Fibroblast of skin of abdomen (primary cell): ENCODE data around the gene ARHGEF4. TPM values are rescaled to one million over a fixed set of nuclear protein-coding genes. Genes with fewer than 3 reads are reported as not detected.

Experiments
- DNase-seq: peaks from one replicate; pipeline ENCODE4 v3.0.0-alpha.2; 2013
- polyA plus RNA-seq, 2 experiments: library from polyadenylated mRNA; unstranded; fragments of 120-200 nt; gene quantifications; one replicate each; pipeline ENCODE4 v1.2.1, GENCODE V29; 2013; ENCODE audit not compliant: insufficient read length in 2 of 2

The ARHGEF4 gene, protein sequence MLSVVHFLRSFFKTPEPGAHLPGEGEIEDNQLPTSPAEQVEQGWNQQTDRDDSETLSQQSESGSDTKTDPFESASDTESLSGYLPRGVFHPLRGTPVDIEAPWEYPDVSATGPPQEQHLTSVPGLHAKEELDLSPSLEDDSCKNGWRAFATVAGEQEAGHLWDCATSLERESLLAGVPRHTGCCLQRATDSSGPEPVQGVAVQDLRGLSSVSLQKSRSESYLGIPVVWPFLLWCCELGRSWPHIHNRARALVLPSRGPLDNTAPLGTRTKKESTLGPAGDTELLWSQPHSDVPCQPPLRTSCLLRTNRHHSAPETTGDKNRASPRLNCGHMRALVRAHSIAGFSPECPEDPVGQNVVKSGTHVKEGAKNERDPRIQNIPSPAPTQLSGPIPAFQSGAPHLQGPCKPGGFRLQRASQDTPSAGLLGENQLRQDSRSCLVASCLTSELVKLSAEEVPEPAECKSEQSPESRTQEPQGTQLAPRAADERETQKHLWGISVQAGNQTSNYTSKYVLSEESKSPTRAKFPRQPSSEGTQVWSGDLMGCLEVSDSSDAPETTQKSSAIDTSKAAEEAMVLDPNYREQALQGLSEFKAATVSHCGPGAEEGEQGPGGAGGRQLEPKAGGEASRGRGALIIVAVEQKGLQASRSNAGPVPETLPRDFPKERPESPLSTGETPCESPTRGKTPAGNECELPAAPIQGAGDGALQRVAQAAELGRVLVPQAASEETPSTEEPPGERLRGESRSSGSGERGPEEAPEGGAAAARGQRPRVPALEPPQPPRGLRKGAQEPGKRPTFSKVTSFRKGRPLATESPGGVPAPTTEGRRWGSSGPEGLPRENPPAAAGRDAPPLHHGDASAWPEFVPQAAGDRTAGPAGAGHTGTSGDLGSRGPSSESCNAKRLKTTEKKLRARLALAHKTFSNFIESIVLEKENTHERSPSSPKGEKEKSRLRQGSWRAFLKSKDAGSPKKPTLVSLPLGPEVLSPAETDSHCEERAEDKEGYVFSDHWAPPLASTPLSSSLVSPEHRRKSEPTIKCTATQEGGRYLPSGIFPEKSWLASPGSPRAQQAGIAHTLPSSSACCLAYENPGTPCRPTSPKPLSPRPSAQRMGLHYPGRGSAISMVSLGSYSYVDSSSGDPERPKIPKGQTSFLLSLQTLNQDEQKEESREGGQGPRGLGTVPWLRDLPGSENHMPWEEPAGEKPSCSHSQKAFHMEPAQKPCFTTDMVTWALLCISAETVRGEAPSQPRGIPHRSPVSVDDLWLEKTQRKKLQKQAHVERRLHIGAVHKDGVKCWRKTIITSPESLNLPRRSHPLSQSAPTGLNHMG (N-terminal part only)
- polyA plus RNA-seq (2013, experiment 1 of 2; ENCODE audit: insufficient read length) = 3.7 TPM
- polyA plus RNA-seq (2013, experiment 2 of 2; ENCODE audit: insufficient read length) = 3.8 TPM

DNA sequence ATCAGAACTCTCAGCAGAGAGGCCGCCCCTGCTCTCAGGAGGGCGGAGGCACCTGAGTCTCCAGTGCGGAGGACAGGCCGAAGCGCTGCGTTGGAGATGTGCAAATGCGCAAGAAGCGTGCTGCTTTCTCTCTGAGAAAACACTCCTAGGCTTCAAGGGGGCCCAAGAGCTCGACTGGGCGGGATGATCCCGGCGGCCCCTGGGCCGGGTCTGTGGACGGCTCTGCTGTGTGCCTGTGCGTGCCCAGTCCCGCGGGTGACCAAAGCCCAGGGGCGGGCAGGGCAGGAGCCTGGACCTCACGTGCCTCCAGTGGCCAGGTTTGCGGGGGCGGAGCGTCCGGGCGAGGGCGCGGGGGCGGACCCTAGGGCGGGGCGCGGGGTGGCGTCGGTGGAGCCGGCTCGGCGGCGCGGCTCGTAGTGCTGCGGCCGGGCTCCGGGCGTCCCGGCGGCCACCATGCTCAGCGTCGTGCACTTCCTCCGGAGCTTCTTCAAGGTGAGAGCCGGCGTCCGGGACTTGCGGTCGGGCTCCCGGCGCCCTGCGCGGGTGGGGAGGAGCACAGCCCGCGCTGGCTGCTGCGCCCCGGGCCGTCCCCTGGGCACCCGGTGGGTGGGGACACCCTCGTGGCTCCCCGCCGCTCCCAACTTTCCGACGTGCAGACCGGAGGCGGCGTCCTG is at the start of gene ARHGEF4:
ARHGEF4 (plus strand) TSS at position 414 of the 674 bp plus-strand sequence; CDS start at position 454, 40 bp downstream.
- no peak for DNase-seq

DNA sequence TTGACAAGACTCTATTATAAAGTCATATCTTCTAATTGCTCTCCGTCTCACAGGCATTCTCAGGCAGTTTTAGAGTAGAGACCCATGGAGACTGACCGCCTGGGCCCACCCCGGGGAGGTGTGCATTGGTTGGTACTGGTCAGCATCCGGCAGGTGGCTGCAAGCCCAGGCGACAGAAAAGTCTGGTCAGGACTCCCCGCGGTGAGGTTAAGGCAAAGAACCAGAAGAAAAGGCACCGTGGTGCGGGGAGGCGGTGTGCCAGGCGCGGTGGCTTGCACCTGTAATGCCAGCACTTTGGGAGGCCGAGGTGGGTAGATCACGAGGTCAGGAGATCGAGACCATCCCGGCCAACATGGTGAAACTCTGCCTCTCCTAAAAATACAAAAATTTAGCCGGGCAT is 48.9 kb upstream of the ARHGEF4 start:
- DNase-seq = no peak

DNA sequence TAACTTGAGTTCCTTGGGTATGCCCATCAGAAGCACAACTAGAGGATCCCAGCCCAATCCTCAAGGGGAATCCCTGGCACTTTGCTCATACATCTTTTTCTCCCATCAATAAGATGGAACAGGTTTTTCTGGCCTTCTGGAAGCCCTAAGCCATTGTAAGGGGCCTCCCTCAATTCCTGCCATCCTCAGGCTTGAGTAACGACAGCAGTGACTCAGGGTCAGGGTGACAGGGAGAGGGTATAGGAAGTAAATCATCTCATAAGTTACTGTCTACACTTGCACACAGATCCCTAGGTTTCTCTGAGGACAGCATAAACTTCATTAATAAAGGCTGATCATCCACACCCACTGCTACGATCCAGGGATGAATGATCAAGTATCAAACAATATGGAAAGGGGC is 46.4 kb upstream of the ARHGEF4 start:
- no peak for DNase-seq

DNA sequence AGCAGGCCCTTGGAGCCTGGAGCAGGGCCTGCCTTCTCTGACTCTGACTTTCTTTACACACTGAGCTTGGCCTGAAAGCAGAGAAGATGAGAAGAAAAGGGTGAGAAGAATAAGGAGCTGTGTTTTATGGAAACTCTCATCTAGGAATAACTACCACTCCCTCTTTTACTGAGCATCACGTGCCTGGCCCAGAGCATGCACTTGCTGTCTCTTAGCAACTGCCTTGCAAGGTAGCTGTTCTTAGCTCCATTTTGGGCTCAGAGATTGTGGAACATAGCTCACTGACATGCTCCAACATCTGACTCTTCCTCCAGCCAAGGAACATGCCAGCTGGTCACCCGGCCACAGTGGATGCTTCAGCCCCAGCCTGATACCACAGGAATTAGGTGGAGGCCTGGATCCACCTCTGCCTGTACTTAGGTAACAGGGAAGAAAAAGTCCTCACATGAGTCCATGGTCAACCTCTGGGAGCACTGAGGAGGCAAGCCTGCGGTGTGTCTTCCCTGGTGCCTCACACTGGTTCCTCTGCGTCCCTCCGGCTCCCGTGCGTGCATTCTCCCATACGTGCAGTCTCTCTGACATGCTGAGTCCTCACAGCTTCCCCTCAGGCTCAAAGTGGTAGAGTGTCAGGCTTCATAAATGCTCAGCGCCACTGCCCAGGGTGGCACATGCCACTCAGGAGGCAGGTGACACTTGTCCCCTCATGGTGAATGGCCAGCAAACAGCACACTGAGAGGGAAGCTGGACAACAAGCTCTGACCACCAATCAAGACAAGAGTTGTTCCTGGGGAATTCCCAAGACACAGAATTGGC is 45.7 kb upstream of the ARHGEF4 start:
- no peak for DNase-seq

DNA sequence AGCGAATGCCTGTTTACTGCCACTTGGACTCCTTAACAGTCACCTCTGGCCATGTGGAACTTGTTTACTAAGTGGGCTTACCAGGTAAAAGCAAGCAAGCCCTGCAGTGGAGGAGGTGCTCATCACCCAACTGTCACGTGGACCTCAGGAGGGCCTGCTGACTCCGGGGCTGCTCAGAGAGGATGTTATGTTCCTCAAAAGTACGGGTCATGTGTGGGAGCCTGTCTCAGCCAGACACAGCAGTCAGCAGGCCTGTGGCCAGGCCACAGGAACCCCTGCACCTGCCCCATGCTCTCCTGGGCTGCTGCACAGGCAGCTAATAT is 45.1 kb upstream of the ARHGEF4 start:
- DNase-seq = no peak

DNA sequence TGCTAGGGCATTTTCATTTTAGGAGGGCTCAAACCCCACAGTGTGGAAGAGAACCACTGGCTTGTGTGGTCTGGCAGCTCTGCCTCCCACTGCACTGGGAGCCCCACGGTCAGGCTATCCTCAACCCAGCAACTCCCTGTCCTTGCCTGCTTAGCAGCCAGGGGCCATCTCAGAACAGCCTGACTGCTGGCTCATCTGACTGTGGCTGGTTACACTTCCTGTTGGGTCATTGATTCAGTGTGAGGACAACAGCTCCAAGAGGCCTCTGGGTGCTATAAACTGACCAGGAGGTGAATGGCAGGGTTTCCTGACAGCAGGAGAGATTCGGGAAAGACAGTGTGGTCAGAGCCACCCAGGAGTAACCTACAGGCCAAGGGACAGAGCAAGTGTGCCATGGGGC is 41.3 kb upstream of the ARHGEF4 start:
- no peak for DNase-seq

DNA sequence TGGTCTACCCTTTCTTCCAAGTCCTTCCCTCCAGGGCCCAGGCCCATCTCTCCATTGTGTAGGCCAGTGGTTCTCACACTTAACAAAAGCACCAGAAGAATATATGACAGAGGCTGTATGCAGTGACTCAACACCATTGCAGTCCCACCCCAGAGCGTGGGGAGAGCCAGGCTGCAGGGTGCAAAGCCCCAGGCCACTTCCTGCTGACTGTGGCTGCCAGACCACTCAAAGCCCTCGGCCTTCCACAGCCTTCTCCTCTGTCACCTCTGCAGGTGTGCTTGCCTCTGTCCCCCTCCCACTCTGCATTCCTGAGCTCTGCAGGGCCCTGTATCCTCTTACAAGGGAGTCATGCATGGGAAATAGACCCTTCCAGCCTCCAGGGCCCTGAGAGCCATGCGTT is 40.4 kb upstream of the ARHGEF4 start:
- DNase-seq = no peak

DNA sequence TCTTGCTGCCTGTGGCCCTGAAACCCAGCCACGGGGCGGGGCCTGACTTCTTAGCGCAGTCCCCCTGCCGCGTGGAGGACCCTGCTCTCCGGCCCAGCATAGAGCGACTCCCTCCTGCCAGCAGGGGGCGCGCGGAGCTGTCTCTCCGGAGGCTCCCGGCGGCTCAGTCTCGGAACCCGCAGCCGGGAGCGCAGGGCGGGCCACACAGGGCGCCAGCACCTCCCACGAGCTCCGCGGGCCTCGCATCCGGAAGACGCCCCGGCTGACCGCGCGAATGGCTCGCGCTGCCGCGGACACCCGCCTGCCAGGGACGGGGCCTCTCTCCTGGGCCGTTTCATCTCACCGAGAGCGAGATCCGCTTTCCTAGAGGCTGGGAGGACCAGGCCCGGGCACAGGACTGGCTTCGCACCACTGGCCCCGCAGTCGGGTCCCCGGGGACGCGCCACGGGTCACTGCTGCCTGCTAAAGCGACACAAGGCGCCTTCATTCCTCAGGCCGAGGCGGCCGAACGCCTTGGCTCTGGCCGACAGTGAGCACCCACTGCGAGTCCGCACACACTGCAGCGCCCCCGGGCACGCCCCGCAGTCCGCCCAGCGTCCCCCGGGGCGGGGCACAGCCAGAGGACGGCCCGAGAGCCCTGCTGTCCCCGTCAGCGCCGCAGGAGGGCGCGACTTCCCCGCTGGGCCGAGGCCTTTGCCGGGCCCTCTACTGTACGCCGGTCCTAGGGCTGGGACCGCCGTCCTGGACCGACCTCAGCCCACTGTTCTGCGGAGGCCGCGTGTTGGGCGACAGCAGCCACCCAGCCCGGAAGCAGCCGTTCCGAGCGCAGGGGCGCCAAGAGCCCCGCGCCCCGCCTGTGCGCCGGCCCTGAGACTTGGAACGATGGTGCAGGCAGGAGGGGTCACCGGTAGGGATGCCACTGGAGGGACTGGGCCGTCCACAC is 39.0 kb upstream of the ARHGEF4 start:
- peak; percentile 85 for DNase-seq

DNA sequence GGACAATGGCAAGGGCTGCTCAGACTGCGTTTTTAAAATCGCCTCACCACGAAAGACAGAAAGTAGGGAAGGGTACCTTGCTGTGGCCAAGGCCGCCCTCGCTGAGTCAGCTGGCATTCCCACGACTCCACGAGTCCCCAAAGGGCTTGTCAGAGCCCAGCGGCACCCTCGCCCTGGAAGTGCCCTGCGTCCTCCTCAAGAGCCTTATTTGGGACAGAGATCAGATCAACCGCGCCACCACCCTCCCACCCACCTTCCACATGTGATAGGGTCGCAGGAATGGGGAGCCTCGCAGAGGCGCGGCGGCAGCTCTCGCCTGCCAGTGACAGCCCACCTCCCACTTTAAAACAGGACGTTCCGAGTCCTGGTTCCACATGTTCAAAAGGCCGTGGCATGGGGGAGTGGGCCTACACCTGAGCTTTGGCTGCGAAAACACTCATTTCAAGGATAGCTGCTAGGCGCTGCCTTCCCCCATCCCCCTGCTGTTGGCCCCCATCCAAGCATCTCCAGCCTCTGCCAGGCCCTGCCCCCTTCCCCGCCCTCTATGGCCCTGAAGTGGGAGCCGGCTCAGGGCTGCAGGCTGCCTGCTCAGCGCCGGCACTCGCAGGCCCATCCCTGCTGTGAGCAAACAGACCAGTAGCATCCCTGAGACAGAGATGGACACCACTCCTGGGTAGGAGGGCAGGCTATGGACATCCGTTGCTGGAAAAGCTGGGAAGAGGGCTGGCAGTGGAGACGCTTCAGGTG is 38.1 kb upstream of the ARHGEF4 start:
- DNase-seq = peak; percentile 18

DNA sequence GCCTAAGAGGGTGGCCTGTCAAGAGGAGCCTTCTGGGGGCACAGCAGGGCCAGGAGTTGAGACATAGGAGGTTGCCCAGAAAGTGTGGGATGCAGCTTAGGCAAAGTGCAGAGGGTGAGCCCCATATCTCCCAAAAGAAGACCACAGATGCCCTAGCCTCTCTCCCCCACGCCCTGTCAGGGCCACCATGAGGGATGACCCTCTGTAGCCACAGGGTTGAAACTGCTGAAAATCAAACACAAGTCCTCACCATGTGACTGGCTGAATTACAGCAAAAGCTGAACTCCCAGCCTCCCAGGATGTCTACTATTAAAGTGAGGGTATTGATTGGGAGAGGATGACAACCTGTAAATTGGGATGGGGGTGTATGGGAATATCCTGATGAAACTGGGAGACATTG is 37.4 kb upstream of the ARHGEF4 start:
- no peak for DNase-seq

DNA sequence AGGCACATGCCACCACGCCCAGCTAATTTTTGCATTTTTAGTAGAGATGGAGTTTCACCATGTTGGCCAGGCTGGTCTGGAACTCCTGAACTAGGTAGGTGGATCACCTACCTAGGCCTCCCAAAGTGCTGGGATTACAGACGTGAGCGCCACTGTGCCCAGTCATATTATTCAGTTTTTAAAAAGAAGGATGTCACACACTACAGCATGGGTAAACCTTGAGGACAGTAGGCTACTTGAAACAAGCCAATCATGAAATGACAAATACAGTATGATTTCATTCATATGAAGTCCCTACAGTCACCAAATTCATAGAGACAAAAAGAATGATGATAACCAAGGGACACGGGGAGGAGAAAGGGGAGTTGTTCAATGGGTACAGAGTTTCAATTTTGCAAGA is 31.1 kb upstream of the ARHGEF4 start:
- no peak for DNase-seq

DNA sequence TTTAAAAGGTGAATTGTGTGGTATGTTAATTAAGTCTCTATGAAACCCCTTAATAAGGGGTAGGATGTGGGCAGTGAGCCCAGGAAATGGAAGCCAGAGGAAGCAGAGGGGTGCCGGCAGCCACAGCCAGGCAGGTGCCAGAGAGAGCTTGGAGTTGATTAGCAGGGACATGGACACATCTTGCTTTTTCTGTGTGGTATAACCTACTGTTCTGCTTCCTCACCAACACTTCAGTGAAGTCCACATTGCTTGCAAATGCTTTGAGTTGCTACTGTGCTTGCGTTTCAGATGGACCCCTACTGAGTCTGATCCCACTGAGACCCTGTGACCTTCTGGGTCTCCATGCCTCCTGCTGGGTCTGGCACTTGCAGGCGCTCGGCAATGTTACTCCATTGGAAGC is 30.3 kb upstream of the ARHGEF4 start:
- DNase-seq = no peak

DNA sequence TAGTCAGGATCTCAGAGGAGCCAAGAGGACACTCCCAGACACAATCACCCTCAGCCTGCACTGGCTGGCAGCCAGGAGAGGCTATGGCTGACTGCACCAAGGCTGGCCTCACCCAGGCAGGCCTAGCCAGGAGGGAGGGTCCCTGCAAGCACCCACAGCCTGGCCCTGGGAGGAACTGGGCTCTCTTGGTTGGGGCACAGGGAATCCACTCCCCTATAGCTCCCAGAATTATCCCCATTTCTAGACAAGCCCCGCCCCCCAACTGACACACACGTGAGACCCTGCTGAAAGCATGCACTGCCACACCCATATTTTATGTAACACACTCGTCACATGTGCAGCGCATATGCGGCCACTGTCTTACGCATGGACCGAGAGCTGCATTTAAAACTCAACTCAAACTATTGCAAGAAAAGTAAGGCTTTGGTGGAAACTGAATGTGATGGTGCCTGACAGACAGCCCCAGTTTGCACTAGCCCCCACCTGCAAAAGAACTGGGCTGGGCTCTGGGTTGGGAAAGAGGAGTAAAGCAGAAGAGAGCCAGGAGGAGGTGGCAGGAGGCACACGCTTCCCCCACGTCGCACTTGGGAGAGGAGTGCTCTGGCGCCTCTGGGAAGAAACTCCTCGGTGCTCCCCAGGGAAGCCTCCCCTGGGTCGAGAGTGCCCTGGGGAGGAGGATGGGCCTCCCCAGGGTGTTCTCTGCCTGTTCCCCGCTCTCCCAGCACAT is 28.9 kb upstream of the ARHGEF4 start:
- no peak for DNase-seq

DNA sequence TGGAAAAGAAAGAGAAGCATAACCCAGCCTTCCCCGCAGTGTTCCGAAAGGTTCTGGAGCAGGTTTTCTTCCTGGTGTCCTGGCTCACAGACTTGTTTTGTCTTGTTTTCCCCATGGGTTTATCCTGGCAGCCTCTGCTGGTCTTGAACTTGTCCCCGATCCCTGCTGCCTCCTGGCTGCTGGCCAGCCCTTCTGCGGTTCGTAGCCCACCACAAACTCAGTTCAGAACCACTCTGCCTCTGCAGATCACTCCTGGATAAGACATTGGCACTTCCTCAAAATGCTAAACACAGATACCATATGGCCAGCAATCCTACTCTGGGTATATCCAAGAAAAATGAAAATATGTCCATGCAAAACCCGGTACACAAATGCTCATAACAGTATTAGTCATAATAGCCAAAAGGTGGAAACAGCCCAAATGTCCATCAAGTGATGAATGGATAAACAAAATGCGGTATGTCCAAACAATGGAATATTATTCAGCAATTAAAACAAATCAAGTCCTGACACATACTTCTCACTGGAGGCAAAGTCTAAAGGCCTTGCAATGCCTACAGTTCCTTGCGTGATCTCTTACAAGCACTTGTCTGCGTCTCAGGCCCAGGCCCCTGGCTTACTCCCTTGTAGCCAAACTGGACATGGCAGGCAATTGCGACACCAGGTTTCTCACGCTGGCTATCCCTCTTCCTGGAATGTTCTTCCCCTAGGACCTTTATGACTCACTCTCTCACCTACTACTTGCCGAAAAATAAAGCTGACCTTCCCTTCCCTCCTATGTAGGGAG is 28.0 kb upstream of the ARHGEF4 start:
- DNase-seq = no peak

DNA sequence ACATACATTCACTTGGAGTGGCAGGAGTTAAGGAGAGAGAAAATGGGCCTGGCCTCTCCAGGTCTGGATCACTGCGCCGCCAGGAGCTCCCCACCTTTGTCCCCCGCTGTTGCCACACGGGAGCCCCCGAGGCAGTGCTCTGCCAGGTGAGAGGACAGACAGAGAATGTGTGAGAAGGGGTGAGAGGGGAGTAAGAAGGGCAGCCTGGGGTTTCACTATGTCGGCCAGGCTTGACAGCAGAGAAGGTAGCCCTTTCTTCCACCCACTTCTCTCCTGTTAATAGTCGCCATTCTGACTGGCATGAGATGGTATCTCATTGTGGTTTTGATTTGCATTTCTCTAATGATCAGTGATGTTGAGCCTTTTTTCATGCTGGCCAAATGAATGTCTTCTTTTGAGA is 26.2 kb upstream of the ARHGEF4 start:
- no peak for DNase-seq

DNA sequence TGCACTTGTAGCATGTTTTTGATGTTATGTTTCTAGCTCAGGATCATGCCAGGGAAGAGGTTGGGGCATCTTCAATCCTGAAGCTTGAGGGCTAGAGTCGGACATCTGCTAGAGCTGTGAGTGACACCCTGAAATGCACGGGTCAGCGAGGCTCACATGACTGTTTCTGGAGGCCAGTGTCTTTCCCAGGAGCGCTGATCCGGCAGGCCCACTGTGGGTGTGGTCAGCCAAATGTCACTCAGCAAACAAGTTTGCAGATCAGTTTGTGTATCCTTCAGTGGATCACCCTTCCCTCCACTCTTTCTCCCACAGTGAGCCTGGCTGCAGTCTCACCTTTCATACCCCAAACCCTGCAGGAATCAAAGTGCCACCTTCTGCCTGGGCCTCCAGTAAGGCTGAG is 23.0 kb upstream of the ARHGEF4 start:
- no peak for DNase-seq

DNA sequence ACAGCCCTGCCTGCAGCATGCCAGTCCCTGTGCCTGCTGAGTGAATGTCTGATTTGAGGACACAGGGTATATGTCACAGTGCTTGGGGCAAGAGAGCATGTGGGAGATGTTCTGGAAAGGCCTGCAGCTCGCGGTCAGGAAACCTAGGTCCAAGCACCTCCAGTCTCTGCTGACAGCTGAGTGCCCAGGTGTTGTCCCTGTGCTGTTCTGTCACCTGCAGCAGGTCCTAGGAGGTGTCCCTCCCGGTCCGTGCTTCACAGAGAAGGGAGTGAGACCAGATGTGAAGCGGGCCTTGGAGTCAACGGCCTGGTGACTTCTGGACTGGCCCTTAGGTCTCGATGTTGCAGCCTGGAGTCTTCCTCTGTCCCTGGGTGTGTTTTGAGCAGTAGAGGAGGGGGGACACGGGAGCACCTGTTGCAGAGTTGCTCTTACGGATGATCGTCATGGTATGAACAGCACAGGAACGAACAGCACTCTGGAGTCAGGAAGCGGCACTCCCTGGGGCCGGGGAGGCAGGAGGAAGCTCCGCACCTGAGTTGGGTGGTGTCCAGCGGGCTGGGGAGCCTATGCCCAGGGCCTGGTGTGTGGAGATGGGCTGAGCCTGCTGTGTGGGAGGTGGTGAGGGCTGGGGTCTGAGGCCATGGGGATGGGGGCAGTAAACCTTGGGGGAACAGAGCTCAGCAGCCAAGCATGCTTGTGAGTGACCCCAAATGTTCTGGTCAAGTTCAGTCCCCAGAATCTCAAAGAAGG is 21.6 kb upstream of the ARHGEF4 start:
- no peak for DNase-seq
